Measurements from ENCODE around the gene SAMD9.
"Not testable (repeated sequence)": the region's sequence is repeated elsewhere in the genome, so short reads cannot be mapped to it uniquely, and the experiment has no call there.

Gene SAMD9

DNA sequence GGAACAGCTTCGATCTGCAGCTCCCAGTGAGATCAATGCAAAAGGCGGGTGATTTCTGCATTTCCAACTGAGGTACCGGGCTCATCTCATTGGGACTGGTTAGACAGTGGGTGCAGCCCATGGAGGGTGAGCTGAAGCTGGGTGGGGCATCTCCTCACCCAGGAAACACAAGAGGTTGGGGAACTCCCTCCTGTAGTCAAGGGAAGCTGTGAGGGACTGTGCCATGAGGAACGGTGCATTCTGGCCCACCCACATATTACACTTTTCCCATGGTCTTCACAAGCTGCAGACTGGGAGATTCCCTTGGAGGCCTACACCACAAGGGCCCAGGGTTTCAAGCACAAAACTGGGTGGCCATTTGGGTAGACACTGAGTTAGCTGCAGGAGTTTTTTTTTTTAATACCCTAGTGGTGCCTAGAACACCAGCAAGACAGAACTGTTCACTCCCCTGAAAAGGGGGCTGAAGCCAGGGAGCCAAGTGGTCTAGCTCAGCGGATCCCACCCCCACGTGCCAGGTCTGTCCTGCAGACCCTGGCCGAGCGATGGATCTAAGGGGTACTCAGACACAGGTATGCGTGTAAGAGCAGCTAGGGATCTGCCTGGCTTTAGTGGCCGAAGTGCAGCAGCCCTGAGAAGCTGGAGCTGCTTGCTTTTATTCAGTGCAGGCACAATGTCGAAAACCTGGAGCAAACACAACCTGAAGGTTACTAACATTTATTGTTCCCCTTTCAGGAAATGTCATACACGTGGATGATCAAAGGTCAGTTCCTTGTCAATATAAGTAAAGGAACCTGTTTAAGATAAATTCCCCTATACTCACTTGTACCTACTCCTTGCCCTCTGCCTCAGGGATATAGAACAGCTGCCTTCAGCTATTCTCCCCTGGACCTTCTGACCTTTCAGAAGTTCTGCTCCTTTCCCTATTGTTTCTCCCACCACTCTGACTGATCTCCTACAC, 3.1 kb upstream of the SAMD9 start:
- DNase-seq (ENCODE audit: low read depth): no peak

DNA sequence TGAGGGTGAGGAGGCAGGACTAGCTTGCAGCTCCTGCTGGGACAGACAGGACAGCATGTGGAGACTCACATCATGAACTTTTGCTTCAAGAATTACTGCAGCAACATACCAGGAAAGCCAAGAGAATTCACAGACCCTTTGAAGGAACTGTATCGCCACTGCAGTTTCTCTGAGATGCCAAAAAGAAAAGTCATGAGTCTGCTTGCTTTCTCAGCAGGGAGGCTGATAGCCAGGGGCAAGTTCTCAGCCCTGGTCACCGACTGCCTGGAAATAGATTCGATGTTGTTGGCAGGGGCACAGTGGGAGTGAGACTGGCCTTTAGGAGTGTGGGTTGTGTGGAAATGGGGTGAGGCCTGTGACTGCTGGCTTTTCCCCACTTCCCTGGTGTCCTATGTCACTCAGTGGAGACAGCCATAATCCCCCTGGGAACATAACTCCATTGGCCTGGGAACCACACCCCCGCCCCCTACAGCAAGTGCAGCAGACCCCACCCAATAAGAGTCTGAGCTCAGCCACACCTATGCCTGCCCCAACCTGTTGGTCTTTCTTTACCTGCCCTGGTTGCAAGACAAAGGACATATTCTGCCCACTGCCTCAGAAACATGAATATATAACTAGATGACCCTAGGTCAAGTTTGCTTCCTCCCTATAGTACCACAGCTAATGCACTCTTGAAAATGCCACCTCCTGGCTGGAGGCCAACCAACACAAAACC, 1.6 kb upstream of the SAMD9 start:
- no peak for DNase-seq (ENCODE audit: low read depth)

DNA sequence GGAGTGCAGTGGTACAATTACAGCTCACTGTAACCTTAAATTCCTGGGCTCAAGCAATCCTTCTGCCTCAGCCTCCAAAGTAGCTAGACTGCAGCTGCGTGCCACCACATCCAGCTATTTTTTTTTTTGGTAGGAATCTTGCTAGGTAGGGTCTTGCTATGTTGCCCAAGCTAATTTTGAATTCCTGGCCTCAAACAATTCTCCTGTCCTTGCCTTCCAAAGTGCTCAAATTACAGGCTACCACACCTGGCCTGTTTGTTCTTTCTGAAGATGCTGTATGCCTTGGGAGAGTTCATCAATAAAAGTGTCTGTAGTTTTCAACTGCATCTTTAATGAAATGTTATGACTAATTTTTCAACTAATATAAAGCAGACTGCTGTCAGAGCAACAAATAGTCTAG, 452 bp downstream of the SAMD9 start:
- DNase-seq (ENCODE audit: low read depth): no peak

DNA sequence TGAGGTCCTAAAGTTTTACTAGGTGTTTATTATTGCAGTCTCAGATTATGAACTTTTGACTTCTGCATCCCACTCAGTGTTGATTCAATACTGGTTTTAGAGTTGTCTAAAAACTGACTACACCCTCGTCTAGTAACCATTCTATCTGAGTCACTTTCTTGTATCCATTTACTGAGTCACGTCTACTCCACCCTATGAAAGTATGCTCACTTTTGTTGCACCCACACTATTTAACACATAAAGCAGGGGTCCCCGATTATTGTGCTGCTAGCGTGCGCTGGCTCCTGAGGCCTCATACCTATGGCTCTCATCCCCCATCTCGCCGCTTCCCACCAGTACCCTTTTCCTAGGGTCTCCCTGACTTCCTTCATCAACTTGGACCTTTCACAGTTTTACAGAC, 2.0 kb downstream of the SAMD9 start:
- DNase-seq (ENCODE audit: low read depth): no peak

DNA sequence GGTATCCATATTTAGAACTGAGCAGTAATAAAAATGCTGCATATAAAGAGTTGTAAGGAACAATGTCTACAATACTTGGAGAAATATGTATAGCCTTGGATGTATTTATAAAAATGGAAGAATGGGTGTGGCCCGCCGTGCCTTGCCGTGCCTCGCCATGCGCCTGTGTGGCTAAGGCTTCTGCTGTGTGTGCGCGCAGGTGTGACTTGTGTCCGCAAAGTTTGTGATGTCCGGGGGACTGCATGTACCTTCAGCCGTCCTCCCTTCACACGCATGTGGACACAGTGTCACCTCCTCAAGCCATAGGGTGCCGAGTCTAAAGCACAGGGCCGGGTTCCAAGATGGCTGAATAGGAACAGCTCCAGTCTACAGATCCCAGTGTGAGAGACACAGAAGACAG, 9.8 kb downstream of the SAMD9 start:
- no peak for DNase-seq (ENCODE audit: low read depth)

DNA sequence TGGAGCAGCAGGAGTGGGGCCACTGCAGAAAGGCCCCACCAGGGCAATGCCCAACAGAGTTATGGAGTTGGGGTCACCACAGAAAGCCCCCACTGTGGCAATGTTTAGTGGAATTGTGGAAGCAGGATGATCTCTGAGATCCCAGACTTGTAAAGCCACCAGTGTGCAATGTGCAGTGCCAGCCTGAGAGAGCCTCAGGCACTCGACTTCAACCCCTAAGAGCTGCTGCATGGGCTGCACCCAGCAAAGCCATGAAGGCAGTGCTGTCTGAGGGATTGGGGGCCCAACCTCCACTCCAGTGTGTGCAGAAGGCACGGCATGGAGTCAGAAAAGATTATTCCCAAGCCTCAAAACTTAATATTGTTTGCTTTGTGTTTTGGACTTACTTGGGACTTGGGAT, 20.4 kb downstream of the SAMD9 start:
- no peak for DNase-seq (ENCODE audit: low read depth)

DNA sequence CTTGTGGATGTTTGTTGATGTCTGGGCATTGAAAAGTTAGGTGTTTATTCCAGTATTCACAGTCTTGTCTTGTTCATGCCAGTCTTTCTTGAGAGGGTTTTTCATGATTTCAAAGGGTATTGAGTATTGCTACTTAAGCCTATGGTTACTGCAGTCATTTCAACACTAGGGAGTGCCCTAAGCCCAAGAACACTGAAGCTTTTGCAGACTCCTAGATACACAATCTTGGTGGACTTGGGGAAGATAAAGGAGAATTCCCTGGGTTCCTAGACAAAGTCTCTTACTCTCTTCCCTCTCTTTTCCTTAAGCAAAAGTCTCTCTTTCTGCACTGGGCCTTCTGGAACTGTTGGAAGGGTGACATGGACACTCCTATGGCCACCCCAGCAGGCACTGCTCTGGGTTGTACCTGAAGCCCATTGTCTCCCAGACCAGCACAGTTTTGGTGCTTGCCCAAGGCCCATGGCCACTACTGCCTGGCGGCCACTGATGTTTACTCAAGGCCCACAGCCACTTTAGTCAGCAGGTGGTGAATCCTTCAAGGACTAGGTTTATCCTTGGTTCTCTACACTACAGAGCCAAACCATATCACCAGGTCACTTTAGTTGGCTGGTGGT, 24.9 kb downstream of the SAMD9 start:
- peak; percentile 23 for DNase-seq (ENCODE audit: low read depth)

DNA sequence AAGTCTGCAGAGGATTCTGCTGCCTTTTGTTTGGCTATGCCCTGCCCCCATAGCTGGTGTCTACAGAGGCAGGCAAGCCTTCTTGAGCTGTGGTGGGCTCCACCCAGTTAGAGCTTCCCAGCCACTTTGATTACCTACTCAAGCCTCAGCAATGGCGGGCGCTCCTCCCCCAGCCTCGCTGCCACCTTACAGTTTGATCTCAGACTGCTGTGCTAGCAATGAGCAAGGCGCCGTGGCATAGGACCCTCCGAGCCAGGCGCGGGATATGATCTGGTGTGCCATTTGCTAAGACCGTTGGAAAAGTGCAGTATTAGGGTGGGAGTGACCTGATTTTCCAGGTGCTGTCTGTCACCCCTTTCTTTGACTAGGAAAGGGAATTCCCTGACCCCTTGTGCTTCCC, 44.4 kb downstream of the SAMD9 start:
- DNase-seq (ENCODE audit: low read depth): not testable (repeated sequence)

DNA sequence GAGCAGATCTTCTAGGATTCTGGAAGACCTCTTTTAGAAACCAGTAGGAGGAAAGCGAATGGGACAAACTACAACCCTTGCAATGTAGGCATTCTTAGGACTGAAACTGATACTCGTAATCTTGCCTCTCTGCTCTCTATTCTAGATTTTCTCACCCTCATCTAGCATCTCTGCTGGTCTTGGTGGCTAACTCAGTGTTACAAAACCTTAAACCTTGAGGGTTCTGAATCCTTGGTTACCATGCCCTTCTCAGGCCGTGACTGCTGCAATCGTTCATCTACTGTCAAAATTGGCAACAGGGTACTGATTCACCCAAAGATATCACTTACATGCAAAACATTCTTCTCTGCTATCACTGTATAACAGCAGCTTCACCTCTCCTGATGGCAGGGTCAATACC, 55.2 kb downstream of the SAMD9 start:
- no peak for DNase-seq (ENCODE audit: low read depth)

DNA sequence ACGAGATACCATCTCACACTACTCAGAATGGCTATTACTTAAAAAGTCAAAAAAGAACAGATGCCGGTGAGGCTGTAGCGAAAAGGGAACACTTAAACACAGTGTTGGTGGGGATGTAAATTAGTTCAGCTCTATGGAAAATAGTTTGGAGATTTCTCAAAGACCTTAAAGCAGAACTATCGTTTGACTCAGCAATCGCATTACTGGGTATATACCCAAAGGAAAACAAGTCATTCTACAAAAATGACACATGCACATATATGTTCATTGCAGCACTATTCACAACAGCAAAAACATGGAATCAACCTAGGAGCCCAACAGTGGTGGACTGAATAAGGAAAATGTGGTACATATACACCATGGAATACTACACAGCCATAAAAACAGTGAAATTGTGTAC, 56.9 kb downstream of the SAMD9 start:
- DNase-seq (ENCODE audit: low read depth): no peak

DNA sequence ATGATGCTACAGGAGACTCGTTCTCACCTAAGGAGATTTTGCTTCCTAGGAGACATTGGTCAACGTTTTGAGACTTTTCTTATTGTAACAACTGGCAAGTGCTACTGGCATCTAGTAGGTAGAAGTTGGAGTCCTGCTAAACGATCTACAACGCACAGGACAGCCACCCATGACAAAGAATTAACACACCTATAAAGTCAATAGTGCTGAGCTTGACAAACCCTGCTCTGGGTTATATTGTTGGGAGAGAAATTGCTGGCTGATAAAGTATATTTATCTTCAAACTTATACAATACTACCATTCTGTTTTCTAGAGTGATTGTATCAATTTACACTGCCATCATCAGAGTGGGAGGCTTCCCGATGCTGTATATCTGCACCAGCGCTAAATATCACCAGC, 57.8 kb downstream of the SAMD9 start:
- no peak for DNase-seq (ENCODE audit: low read depth)

DNA sequence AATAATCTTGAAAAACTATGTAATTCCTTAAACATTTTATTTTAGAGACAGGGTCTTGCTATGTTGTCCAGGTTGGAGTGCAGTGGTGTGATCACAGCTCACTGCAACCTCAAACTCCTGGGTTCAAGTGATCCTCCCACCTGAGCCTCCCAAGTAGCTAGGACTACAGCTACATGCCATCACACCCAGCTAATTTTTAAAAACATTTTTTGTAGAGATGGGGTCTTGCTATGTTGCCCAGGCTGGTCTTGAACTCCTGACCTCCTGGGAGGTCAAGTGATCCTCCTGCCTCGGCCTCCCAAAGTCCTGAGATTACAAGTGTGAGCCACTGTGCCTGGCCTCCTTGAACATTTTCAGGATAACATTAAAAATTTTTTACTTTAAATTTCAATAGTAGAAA, 61.2 kb downstream of the SAMD9 start:
- not testable (repeated sequence) for DNase-seq (ENCODE audit: low read depth)

DNA sequence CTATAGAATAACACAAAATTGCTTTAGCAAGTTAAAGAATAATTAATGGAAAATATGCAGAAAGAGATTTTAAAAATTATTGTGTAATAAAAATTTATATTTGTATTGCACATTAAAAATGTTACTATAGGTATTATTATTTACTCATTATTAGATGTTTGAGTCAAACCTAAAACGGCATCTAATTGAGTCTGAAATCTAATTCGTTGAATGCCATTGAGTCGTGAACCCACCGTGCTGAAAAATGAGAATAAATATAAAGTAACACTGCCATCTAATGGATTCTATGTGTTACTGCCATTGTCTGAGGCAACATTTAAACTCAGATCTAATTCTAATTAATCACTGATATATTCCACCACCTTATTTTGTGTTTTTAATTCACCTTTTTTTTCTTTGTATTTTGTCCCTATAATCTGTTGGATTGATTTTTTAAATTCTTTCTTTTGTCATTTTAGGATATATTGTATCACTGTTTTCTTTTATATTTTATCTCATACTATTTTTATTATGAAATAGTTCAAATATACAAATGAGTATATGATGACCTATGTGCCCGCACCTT, 62.2 kb downstream of the SAMD9 start:
- peak; percentile 17 for DNase-seq (ENCODE audit: low read depth)

DNA sequence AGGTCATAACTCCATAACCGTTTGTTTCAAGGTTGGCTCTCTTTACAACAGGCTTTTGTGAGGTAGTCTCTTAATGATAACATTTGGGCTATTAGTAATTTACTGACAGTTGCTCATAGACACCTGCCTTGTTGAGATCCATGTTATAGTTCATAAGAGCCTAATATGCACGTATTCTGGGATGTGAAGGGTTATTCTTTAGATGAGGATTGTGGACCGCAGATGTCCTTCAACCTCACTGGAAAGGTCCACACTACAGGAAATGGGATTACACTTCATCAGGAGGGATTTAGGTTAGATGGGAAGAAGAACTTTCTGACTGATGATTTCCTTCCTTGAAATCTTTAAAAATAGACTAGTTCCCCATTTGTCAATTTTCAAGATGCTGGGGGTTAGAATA, 62.8 kb downstream of the SAMD9 start:
- no peak for DNase-seq (ENCODE audit: low read depth)

DNA sequence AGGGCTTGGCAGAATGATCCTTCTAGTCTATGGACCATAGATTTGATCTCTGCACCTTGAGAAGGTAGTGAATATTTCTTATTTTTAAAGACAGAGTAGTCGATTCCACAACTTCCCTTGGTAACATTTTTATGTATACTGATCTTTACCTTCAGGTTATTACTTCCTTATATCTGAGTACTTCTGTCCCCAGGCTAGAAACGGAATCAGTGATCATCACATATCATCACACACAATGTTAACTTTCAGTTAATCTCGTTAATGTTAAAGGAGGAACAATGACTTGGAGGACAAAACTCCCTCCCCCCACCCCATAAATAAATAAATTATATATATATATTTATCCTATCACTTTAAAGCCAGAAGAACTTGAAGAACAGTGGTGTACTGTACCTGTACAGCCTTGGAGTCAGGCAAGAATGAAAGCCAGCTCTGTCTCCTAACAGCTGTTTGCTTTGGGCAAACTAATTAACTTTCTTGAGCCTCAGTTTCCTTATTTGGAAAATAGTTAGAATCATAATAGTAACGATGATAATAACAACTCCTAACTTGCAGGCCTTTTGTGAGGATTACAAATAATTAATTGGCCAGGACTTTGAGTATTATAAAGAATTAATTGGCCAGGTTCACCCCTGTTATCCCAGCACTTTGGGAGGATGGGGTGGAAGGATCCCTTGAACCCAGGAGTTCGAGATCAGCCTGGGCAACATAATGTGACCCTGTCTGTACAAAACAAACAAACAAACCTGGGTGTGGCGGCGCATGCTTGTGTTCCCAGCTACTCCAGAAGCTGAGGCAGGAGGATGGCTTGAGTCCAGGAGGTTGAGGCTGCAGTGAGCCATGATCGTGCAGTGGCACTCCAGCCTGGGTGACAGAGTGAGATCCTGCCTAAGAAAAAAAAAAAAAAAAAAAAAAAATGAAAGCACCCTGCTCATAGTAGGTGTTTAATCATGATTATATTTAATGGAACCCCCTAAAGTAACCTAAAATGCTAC, 63.5 kb downstream of the SAMD9 start:
- no peak for DNase-seq (ENCODE audit: low read depth)

DNA sequence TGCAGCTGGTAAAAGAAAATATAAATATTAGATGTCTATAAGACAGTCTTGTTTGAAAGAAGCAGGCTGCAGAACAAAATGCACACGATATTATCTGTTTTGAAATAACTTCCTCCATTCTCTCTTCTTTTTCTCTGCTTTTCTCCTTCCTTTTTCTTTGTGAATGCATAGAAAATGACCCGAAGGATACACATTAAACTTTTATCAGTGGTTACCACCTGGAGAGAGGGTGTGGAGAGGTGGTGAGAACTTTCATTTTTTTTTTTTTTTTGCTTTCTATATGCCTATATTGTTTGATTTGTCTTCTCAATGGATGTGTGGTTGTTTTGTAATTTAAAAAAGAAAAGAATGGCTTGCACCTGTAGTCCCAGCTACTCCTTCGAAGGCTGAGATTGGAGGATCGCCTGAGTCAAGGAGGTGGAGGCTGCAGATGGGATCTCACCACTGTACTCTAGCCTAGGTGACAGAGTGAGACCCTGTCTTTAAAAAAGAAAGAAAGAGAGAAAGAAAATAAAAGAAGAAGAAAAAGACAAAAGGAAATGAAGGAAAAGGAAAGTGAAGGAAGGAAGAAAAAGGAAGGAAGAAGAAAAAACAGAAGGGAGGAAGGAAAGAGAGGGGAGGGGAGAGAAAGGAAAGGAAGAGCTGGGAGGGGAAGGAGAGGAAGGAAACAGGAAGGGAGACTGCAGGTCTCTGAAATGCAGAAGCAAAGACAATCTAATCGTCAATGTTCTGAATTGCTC, 64.4 kb downstream of the SAMD9 start:
- DNase-seq (ENCODE audit: low read depth): no peak

DNA sequence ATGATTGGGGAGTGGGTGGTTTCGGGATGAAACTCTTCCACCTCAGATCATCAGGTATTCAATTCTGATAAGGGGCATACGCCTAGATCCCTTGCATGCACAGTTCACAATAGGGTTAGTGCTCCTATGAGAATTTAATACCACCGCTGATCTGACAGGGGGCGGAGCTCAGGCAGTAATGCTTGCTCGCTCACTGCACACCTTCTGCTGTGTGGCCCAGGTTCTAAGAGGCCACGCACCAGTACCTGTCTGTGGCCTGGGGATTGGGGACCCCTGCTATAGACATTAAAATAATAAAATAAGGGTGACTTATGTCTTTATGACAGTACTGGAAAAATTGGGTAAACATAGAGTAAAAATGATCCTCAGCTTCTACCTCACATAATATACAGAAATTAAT, 66.1 kb downstream of the SAMD9 start:
- DNase-seq (ENCODE audit: low read depth): no peak
